Epithelial cell of prostate (primary cell): ENCODE measurements around the gene TRMT61A.
"Not testable (repeated sequence)": the region's sequence is repeated elsewhere in the genome, so short reads cannot be mapped to it uniquely, and the experiment has no call there.

Experiments
- DNase-seq: peaks from one replicate; pipeline ENCODE4 v3.0.0-alpha.2; 2011; ENCODE audit warnings: low read depth, low spot score
- H3K27ac ChIP-seq: fragments of 450-650 bp; 2 replicates; pipeline ENCODE4 v1.5.1; 2017; ENCODE audit warnings: mild to moderate bottlenecking

Gene TRMT61A

GRCh38 chr14:103521951-103522563 is 6.9 kb upstream of the TRMT61A start:
- DNase-seq: no peak
- H3K27ac ChIP-seq: peak overlapping the region; percentile 46

GRCh38 chr14:103522649-103523574 is 6.1 kb upstream of the TRMT61A start, which contains the start of gene CKB:
CKB (minus strand) TSS chr14:103522830; CDS start chr14:103522493, 337 bp downstream.
- no peak for DNase-seq
- peak within 1 kb of the TSS; percentile 46 for H3K27ac ChIP-seq

GRCh38 chr14:103523575-103523954 is 5.4 kb upstream of the TRMT61A start:
- DNase-seq: no peak
- H3K27ac ChIP-seq: no peak overlapping the region

GRCh38 chr14:103524002-103524935 is 4.7 kb upstream of the TRMT61A start:
- H3K27ac ChIP-seq: no peak overlapping the region
- DNase-seq: no peak

- not testable (repeated sequence) for H3K27ac ChIP-seq, DNase-seq
Observed at GRCh38 chr14:103525430-103526246, 3.4 kb upstream of the TRMT61A start.

GRCh38 chr14:103526247-103526913 is 2.6 kb upstream of the TRMT61A start:
- no peak for DNase-seq
- H3K27ac ChIP-seq: no peak overlapping the region

- H3K27ac ChIP-seq: no peak overlapping the region
- no peak for DNase-seq
Observed at GRCh38 chr14:103526914-103527248, 2.1 kb upstream of the TRMT61A start.

- peak overlapping the region; percentile 36 for H3K27ac ChIP-seq
- DNase-seq: no peak
Observed at GRCh38 chr14:103527408-103528145, 1.4 kb upstream of the TRMT61A start.

GRCh38 chr14:103528146-103528586 is 830 bp upstream of the TRMT61A start:
- DNase-seq: no peak

GRCh38 chr14:103529383-103530365 is 678 bp downstream of the TRMT61A start:
- DNase-seq: no peak
- peak overlapping the region; percentile 36 for H3K27ac ChIP-seq

More at GRCh38 chr14:103528146-103528586, 830 bp upstream of the TRMT61A start:
- H3K27ac ChIP-seq: peak overlapping the region; percentile 36

GRCh38 chr14:103530390-103530789 is 1.4 kb downstream of the TRMT61A start:
- no peak for DNase-seq
- H3K27ac ChIP-seq: no peak overlapping the region

GRCh38 chr14:103530831-103531230 is 1.8 kb downstream of the TRMT61A start:
- no peak overlapping the region for H3K27ac ChIP-seq
- DNase-seq: no peak

GRCh38 chr14:103531421-103532215 is 2.6 kb downstream of the TRMT61A start:
- DNase-seq: no peak
- H3K27ac ChIP-seq: no peak overlapping the region

- no peak overlapping the region for H3K27ac ChIP-seq
- no peak for DNase-seq
Observed at GRCh38 chr14:103532216-103533136, 3.5 kb downstream of the TRMT61A start.
